GM19043 (cell line): ENCODE measurements around the gene MMP2.

Experiments
- ATAC-seq: cut with Tn5 transposase; IDR thresholded peaks from one replicate; pipeline ENCODE4 v1.9.1; 2021; ENCODE audit warnings: low read depth; ENCODE audit not compliant: unreplicated experiment

MMP2 gene

DNA sequence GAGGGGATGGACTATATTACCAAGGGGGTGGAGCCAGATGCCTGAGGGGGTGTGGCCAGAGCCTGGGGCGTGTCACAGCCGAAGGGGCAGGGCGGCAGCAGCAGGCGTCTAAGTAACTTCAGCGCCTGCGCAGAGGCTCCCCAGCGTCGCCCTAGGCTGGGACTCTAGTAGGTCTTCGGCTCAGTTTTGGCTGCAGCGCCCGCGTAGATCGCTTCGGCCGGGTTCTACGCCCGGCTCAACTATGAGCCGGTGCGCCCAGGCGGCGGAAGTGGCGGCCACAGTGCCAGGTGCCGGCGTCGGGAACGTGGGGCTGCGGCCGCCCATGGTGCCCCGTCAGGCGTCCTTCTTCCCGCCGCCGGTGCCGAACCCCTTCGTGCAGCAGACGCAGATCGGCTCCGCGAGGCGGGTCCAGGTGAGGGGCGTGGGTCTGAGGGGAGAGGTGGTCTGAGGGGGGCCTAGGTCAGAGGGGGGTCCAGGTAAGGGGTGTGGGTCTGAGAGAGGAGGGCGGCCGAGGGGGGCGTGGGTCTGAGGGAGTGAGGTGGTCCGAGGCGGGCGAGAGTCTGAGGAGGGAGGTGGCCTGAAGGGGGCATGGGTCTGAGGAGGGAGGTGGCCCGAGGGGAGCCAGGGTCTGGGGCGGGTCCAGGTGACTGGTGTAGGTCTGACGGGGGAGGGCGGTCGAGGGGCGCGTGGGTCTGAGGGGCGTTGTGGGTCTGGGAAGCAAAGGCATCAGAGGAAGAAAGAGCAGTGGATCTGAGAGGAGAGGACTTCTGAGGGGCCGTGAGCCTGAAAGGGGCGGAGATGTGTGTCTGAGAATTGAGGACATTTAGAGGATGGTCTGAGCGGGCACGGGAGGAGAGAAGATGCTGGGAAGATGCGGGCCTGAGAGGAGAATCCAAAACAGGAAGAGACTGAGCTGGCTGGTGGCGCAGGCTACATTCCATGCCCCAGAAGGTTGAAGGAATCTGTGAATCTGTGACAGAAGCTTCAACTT lies 30.2 kb downstream of the MMP2 start, which contains the start of gene LPCAT2:
Gene LPCAT2 (plus strand): TSS at position 132 of the 991 bp plus-strand sequence. CDS start 110 bp downstream, at position 242.
- ATAC-seq = no peak

GRCh38 chr16:55510185-55510805 lies 31.3 kb downstream of the MMP2 start:
- no peak for ATAC-seq

DNA sequence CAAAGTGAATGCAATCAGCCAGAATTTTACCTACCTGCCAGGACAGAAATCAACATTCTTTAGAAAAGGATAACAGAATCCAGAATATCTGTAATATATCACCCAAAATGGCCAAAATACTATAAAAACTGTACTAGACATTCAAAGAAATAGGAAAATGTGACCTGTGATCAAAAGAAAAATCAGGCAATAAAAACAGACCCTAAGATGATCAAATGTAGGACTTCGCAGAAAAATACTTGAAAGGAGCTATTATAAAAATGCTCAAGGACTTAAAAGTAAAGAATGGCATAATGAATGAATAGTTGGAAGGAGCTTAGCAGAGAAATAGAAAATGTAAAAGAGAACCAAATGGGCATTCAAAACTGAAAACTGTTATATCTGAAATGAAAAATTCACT lies 33.9 kb downstream of the MMP2 start:
- ATAC-seq = no peak

GRCh38 chr16:55513616-55514015 lies 34.6 kb downstream of the MMP2 start:
- no peak for ATAC-seq

DNA sequence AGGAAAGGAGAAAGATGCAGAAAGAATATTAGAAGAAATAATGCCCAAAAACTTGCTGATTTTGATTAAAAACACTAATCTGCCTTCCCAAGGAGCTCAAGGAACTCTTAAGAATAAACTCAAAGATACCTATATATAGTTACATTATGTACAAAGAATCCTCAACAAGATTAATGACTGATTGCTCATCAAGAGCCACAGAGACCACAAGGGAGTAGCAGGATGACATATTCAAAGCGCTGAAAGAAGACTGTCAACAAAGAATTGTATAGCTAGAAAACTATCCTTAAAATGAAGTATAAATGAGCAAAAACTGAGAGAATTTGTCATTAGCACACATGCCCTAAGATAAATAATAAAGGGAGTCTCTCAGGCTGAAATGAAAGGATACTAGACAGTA lies 36.1 kb downstream of the MMP2 start:
- no peak for ATAC-seq

GRCh38 chr16:55521792-55522191 lies 42.8 kb downstream of the MMP2 start:
- no peak for ATAC-seq

DNA sequence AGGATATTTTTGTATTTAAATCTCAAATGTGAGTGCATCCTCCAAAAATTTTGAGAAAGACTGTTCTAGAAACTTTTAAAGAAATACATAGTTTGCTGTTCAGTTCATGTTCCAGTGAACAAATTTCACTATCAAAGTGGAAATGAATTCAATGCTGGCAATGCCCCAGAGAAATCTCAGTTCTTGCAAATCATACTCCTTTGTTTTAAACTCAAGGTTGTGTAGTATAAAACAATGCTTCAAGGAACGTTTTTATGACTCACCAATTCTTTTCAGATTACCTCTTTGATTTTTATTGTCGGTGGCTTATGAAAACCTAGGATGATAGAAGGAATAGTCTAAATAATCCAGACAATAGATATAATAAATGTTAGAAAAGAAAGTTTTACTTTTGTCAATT lies 47.4 kb downstream of the MMP2 start:
- ATAC-seq = no peak

GRCh38 chr16:55527885-55528284 lies 48.9 kb downstream of the MMP2 start:
- ATAC-seq = no peak

DNA sequence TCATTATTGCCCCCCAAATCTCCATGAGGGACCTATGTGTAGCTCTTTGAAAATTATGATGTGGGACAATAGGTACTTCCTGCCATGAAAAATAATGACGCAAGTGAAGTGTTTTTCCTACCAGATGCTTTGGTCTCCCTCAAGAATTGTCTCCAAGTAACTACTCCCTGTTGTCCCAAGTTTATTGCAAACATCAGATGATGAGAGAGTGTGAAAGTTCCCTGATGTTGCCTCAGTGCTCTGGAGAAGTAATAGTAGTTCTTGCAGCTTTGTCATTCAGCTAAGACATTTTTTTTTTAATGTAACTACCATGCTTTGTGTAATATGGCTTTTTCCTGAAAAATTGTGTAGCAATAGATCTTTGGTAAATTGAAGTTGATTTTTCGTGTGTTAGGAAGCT lies 50.0 kb downstream of the MMP2 start:
- no peak for ATAC-seq

- ATAC-seq = no peak
These were observed 51.4 kb downstream of the MMP2 start for GRCh38 chr16:55530316-55530856.

GRCh38 chr16:55532227-55532626 lies 53.2 kb downstream of the MMP2 start:
- no peak for ATAC-seq

- no peak for ATAC-seq
These were observed 55.8 kb downstream of the MMP2 start for GRCh38 chr16:55534756-55535155.

DNA sequence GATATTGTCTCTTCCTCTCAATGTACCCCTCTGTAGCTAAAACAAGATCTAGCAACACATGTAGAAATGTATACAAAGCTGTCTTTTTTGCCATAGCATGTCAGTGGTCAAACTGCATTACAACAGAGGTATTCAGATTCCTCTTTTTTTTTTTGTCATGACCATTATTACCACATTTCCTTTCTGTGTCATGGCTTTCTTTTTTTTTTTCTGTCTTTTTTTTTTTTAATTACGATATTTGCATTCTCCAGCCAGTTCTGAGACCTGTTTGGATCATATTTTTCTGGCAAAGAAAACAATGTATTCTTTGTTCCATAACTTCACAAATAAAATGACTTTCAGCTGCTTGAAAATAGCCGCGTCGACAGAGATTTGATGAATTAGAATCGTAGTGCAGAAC lies 60.1 kb downstream of the MMP2 start:
- ATAC-seq = no peak

DNA sequence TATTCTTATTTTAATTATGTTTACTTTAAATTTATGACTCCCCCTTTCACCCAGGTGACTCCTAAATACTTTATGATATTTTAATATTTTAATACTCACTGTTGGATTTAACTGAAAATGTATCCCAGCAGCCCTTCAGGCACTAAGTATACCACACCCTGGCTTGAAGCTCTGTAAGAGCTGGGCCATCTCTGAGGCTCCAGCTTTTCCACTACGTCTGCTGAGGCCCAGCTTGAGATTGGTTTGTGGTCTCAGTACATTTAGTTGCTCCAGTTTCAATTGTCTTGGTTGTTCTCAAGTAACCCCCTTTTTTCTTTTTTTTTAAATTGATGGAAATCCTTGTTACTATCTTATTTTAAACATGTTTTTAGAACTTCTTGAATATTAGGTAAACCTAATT lies 60.5 kb downstream of the MMP2 start:
- ATAC-seq = no peak

GRCh38 chr16:55540221-55540620 lies 61.2 kb downstream of the MMP2 start:
- ATAC-seq = no peak

DNA sequence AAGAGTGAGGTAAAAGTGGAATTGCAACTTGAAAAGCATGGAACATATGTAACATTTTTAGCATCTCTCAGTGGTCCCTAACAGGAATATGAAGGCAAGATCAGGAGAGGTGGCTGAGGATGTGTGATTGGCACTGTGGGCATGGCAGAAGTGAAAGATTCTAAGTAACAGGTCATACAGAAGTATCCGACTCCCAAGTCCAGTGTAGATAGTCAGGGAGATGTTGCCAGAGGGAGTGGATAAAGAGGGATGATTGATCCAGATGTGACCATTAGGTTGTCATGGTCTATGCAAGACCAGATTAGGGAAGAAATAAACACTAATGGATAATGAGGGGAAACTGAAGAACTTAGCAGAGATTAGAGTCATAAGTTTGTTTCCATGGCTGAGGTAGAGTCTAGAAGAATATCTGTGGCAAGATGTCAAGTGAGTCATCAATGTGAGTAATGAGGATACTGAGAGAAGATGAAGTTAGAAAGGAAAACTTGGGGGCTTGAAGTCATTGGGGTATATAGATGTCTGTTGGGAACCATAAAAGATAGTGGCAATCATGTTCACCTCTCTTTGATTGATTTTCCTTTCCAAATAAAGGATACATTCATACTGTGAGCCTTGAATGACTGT lies 63.6 kb downstream of the MMP2 start:
- no peak for ATAC-seq

DNA sequence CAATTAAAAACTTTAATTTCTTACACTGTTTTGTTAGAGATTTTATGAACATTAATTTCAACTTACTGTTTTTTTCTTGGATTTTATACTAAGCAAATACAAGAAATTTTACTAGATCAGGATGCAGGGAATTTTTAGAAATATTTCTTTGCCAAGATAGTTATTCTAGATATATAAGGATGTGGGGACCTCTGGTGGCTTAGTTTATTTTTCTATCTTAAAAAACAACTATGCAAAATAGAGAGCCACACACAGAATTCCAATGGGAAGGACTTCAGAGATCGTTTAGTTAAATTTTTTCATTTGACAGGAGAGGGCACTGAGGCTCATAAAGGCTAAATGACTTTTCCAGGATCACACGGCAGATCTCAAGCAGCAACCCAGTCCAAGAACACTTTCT lies 64.5 kb downstream of the MMP2 start:
- ATAC-seq = no peak

- no peak for ATAC-seq
These were observed 73.6 kb downstream of the MMP2 start for GRCh38 chr16:55552621-55553020.

DNA sequence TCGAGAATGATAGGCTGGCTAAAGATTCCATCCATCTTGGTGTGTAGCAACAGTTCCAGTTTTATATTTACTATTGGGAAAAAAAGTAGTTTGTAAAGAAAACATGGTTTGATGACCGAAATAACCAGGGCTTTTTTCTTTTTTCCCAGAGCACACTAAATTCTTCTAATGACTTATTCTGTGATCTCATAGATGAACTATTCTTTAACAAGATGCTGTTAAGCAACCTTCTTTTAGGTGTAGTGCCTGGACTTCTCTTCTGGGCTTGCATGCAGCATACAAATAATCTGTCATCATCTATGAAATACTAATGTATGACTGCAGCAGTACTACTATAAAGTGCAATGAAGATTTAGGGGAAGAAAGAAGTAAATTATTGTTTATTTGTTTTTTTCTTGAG lies 76.4 kb downstream of the MMP2 start:
- ATAC-seq = no peak
